Kidney epithelial cell (primary cell): ENCODE results near the gene ANKRD10. TPM values are rescaled to one million over a fixed set of nuclear protein-coding genes. Genes with fewer than 3 reads are reported as not detected.

ENCODE experiments used
- DNase-seq: peaks from one replicate; pipeline ENCODE4 v3.0.0-alpha.2; 2010; ENCODE audit warnings: low read depth
- H3K27me3 ChIP-seq: 2 replicates; pipeline ENCODE4 v1.6.0; 2011; ENCODE audit warnings: low read length; ENCODE audit not compliant: control insufficient read depth, insufficient read depth
- H3K36me3 ChIP-seq: 2 replicates; pipeline ENCODE4 v1.5.1; 2011; ENCODE audit warnings: low read length; ENCODE audit not compliant: control insufficient read depth, insufficient read depth
- H3K4me3 ChIP-seq: 2 replicates; pipeline ENCODE4 v1.5.1; 2011; ENCODE audit warnings: low read depth, mild to moderate bottlenecking, control low read depth, low read length
- total RNA-seq: library from RNA; depleted of rRNA; stranded (reverse); fragments of >200 nt; gene quantifications from 2 replicates; pipeline ENCODE4 v1.2.3, GENCODE V29; 2015
- TF ChIP-seq, protein P1 (sequence below): IDR thresholded peaks from 2 replicates; pipeline ENCODE4 v1.5.1; 2011; ENCODE audit warnings: mild to moderate bottlenecking, moderate library complexity, low read length, control low read depth, inconsistent platforms; ENCODE audit not compliant: insufficient read depth, poor library complexity, severe bottlenecking

The ANKRD10 gene
- total RNA-seq, 1 donor from 2014 or later: 72.4 TPM

DNA sequence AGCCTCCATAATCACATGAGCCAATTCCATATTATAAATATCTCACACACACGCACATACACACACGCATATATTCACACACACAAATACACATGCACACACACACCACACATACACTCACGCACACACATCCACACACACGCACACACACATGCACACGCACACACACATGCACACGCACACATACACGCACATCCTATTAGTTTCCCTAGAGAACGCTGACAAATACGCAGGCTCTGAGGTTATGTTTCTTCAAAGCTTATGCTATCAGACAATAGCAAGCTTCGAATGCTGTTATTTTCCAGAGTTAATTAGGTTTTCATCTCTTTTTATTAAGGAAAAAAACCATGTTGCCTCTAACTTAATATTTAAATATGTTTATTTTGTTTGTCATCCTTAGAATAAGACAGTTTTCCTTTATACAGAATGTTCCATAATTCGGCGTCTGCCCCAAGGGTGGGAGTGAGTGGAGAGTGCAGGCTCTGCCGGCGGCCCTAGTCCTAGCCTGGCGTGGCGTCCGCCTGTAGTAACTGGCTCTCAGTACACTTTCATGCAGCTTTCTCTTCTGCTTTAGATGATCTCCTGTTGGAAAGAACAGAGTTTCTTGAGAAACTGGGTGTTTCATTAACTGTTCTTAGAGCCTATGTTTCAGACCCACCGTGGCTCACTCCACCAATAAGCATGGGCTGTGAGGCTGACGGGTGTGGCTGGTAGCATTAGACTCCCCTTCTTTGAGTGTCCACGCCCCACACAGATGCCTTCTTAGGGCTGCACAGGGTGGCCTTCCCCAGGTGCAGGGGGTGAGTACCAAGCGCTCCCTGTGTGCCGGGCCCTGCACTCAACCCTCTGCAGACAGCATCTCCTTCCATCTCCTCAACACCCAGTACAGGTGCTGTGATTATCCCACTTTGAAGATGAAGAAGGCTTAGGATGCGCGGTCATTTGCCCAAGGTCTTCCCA is 30.4 kb upstream of the ANKRD10 start:
- TF ChIP-seq, protein P1, sequence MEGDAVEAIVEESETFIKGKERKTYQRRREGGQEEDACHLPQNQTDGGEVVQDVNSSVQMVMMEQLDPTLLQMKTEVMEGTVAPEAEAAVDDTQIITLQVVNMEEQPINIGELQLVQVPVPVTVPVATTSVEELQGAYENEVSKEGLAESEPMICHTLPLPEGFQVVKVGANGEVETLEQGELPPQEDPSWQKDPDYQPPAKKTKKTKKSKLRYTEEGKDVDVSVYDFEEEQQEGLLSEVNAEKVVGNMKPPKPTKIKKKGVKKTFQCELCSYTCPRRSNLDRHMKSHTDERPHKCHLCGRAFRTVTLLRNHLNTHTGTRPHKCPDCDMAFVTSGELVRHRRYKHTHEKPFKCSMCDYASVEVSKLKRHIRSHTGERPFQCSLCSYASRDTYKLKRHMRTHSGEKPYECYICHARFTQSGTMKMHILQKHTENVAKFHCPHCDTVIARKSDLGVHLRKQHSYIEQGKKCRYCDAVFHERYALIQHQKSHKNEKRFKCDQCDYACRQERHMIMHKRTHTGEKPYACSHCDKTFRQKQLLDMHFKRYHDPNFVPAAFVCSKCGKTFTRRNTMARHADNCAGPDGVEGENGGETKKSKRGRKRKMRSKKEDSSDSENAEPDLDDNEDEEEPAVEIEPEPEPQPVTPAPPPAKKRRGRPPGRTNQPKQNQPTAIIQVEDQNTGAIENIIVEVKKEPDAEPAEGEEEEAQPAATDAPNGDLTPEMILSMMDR: no peak
- no peak for DNase-seq
- Histone ChIP-seq H3K4me3 (no peak overlapping the region), H3K36me3 (no peaks in the 10 kb centered on the region), H3K27me3 (no peaks in the 10 kb centered on the region)

DNA sequence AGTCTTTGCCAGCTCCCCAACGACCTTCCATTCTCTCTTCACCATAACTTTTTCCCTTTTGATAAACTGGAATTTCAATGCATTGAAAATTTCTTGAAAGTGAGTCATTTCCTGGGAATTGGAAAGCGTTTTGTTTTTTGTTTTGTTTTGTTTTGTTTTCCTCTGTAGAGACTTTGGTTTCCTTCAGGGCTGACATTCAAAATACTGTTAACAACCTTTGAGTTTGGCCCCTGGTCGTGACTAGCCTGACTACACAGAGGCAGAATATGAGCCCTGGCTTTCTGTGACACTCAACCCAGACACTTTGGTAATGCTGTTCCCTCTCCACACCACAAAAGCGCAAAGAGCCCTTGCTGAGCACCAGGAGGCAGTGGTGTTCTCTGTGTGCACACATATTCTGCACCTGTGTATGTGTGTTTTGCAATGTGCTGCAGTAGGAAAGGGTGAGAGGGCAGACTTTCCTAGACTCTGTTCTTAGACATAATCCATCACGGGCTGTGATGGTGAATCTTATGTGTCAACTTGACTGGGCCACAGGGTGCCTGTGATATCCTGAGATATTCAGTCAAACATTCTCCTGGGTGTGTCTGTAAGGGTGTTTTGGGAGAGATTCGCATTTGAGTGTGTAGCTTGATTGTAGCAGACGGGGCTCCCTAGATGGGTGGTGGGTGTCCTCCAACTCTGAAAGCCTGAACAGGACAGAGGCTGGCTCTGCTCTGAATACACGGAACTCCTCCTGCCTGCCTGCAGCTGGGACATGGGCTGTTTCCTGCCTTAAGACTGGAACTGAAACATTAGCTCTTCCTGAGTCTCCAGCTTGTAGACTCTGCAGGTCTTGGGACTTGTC is 29.5 kb upstream of the ANKRD10 start:
- Histone ChIP-seq H3K36me3 (no peaks in the 10 kb centered on the region), H3K4me3 (no peak overlapping the region), H3K27me3 (no peaks in the 10 kb centered on the region)
- peak; percentile 26 for DNase-seq
- TF ChIP-seq, protein P1: peak; percentile 59

DNA sequence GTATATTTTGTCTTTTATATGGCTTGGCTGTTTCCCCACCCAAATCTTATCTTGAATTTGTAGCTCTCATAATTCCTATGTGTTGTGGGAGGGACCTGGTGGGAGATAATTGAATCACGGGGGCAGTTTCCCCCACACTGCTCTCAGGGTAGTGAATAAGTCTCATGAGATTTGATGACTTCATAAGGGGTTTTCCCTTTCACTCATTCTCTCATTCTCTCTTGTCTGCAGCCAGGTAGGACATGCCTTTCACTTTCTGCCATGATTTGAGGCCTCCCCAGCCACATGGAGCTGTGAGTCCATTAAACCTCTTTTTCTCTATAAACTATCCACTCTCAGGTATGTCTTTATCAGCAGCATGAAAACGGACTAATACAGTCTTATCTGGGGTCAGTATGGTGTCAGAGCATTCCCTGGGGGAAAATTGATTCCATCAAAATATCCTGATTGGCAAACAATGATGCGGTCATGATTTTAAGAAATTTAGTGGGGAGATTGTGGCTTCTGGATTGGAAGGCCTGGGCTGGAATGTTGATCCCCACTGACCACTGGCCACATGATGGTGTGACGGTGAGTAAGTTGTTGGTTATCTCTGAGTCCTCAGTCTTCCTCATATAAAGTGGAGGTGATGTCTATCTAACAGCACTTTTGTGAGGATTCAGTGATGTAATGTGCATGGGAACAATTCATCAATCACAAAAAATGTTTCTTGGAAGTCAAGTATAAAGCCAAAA is 27.5 kb upstream of the ANKRD10 start:
- peak; percentile 37 for DNase-seq
- TF ChIP-seq, protein P1: no peak
- no peaks in the 10 kb centered on the region for H3K27me3 ChIP-seq

DNA sequence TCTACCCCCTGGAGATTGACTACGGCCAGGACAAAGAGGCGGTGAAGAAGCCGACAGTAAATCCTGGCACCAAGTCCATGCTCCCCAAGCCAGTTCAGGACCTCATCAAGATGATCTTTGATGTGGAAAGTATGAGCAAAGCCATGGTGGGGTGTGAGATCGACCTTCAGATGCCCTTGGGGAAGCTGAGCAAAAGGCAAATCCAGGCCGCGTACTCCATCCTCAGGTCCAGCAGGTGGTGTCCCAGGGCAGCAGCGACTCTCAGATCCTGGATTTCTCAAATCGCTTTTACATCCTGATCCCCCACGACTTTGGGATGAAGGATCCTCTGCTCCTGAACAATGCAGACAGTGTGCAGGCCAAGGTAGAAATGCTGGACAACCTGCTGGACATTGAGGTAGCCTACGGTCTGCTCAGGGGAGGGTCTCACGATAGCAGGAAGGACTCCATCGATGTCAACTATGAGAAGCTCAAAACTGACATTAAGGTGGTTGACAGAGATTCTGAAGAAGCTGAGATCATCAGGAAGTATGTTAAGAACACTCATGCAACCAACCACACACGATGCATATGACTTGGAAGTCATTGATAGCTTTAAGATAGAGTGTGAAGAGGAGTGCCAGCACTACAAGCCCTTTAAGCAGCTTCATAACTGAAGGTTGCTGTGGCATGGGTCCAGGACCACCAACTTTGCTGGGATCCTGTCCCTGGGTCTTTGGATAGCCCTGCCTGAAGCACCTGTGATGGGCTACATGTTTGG is 24.0 kb upstream of the ANKRD10 start:
- DNase-seq: no peak
- Histone ChIP-seq H3K4me3 (no peak overlapping the region), H3K27me3 (no peaks in the 10 kb centered on the region), H3K36me3 (no peaks in the 10 kb centered on the region)
- TF ChIP-seq, protein P1: no peak

More for the DNA sequence above, 27.5 kb upstream of the ANKRD10 start:
- Histone ChIP-seq H3K4me3 (no peak overlapping the region), H3K36me3 (no peaks in the 10 kb centered on the region)
